HL-60 (cell line): ENCODE results near the gene RORC.

Experiments used
- GABPA ChIP-seq: IDR thresholded peaks from 2 replicates; pipeline ENCODE4 v1.6.1; 2012; ENCODE audit warnings: low read depth
- POLR2AphosphoS5 ChIP-seq: IDR thresholded peaks from 2 replicates; pipeline ENCODE4 v1.6.1; 2012; ENCODE audit warnings: low read depth
- REST ChIP-seq: IDR thresholded peaks from 2 replicates; pipeline ENCODE4 v1.6.1; 2012; ENCODE audit warnings: low read depth; ENCODE audit not compliant: insufficient replicate concordance
- SPI1 ChIP-seq: IDR thresholded peaks from 2 replicates; pipeline ENCODE4 v1.6.1; 2012; ENCODE audit warnings: low read depth, mild to moderate bottlenecking, borderline replicate concordance
- TF ChIP-seq, protein P1 (sequence below): IDR thresholded peaks from one replicate; pipeline ENCODE4 v1.5.1; 2011; ENCODE audit warnings: low read length, control low read depth, inconsistent platforms; ENCODE audit not compliant: insufficient read depth

GRCh38 chr1:151801310-151801820 is 30.2 kb downstream of the RORC start:
- TF ChIP-seq POLR2AphosphoS5 (no peak), GABPA (no peak), REST (no peak), SPI1 (no peak)
- TF ChIP-seq, protein P1, sequence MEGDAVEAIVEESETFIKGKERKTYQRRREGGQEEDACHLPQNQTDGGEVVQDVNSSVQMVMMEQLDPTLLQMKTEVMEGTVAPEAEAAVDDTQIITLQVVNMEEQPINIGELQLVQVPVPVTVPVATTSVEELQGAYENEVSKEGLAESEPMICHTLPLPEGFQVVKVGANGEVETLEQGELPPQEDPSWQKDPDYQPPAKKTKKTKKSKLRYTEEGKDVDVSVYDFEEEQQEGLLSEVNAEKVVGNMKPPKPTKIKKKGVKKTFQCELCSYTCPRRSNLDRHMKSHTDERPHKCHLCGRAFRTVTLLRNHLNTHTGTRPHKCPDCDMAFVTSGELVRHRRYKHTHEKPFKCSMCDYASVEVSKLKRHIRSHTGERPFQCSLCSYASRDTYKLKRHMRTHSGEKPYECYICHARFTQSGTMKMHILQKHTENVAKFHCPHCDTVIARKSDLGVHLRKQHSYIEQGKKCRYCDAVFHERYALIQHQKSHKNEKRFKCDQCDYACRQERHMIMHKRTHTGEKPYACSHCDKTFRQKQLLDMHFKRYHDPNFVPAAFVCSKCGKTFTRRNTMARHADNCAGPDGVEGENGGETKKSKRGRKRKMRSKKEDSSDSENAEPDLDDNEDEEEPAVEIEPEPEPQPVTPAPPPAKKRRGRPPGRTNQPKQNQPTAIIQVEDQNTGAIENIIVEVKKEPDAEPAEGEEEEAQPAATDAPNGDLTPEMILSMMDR = no peak
